HEK293 (cell line): ENCODE results near the gene GMIP.

ENCODE experiments used
- CTCF ChIA-PET: fragments of 350-600 bp; formaldehyde crosslinking; extraction: SDS; loops from one replicate; lab custom pipeline; 2021; ENCODE audit warnings: antibody characterized with exemption; lab: Yijun Ruan, JAX
- POLR2A ChIA-PET: fragments of 300-600 bp; formaldehyde crosslinking; extraction: SDS; loops from one replicate; lab custom pipeline; 2020; ENCODE audit warnings: antibody characterized with exemption, inconsistent platforms; lab: Yijun Ruan, JAX
- H3K27ac ChIP-seq: fragments of 200-500 bp; sonication (Bioruptor generic); 2 replicates; pipeline ENCODE4 v1.5.1; 2014; ENCODE audit warnings: low read depth, low read length, control low read depth, inconsistent platforms; ENCODE audit errors: extremely low read depth
- H3K36me3 ChIP-seq, 2 experiments: fragments of 200-500 bp in 1 of 2; sonication (Bioruptor generic) in 1 of 2; 1 replicate in 1 of 2; 2 replicates in 1 of 2; pipeline ENCODE4 v1.5.1; 2014 to 2017; ENCODE audit warnings: inconsistent platforms in 2 of 2, low read length in 2 of 2; ENCODE audit not compliant: control insufficient read depth in 2 of 2, insufficient read depth in 1 of 2
- H3K4me1 ChIP-seq: fragments of 200-500 bp; sonication (Bioruptor generic); 2 replicates; pipeline ENCODE4 v1.5.1; 2014; ENCODE audit warnings: mild to moderate bottlenecking, low read length, inconsistent platforms; ENCODE audit not compliant: control insufficient read depth, insufficient read depth
- H3K4me3 ChIP-seq: 2 replicates; pipeline ENCODE4 v1.5.1; 2011; ENCODE audit warnings: low read depth, mild to moderate bottlenecking, control low read depth, low read length, moderate library complexity
- H3K9me3 ChIP-seq: fragments of 200-500 bp; sonication (Bioruptor generic); 2 replicates; pipeline ENCODE4 v1.5.1; 2014; ENCODE audit warnings: low read depth, low read length, inconsistent platforms; ENCODE audit not compliant: control insufficient read depth, insufficient read depth
- EGR2 ChIP-seq: fragments of 450-650 bp; formaldehyde crosslinking; IDR thresholded peaks from 2 replicates; pipeline ENCODE4 v1.5.1; 2016; ENCODE audit warnings: low read depth, missing biosample characterization, missing genetic modification characterization
- GLI4 ChIP-seq: fragments of 450-650 bp; formaldehyde crosslinking; IDR thresholded peaks from 2 replicates; pipeline ENCODE4 v1.5.1; 2016; ENCODE audit warnings: missing biosample characterization, missing genetic modification characterization
- HOXC10 ChIP-seq: sonication (generic); formaldehyde crosslinking; IDR thresholded peaks from 2 replicates; pipeline ENCODE4 v1.8.1; 2023; ENCODE audit warnings: mild to moderate bottlenecking, missing genetic modification reagents
- SALL2 ChIP-seq: fragments of 450-650 bp; formaldehyde crosslinking; IDR thresholded peaks from 2 replicates; pipeline ENCODE4 v1.5.0; 2017; ENCODE audit warnings: missing biosample characterization, mild to moderate bottlenecking, missing genetic modification characterization, borderline replicate concordance
- SP2 ChIP-seq: fragments of 450-650 bp; formaldehyde crosslinking; IDR thresholded peaks from 2 replicates; pipeline ENCODE4 v1.5.1; 2016; ENCODE audit warnings: missing biosample characterization, missing genetic modification characterization
- TCF7L2 ChIP-seq: IDR thresholded peaks from 2 replicates; pipeline ENCODE4 v1.6.1; 2011; ENCODE audit warnings: low read depth, mild to moderate bottlenecking, inconsistent platforms, low read length, moderate library complexity, borderline replicate concordance
- TRIM28 ChIP-seq: IDR thresholded peaks from 2 replicates; pipeline ENCODE4 v1.6.1; 2011; ENCODE audit warnings: low read length, control low read depth, borderline replicate concordance
- ZBTB17 ChIP-seq: fragments of 450-650 bp; formaldehyde crosslinking; IDR thresholded peaks from 2 replicates; pipeline ENCODE4 v1.5.1; 2016; ENCODE audit warnings: missing biosample characterization, missing genetic modification characterization
- ZFP69B ChIP-seq: fragments of 450-650 bp; formaldehyde crosslinking; IDR thresholded peaks from 2 replicates; pipeline ENCODE4 v1.5.1; 2016; ENCODE audit warnings: missing biosample characterization, missing genetic modification characterization
- ZNF10 ChIP-seq: fragments of 450-650 bp; formaldehyde crosslinking; IDR thresholded peaks from 2 replicates; pipeline ENCODE4 v1.5.1; 2017; ENCODE audit warnings: missing biosample characterization, missing genetic modification characterization
- ZNF19 ChIP-seq: fragments of 450-650 bp; formaldehyde crosslinking; IDR thresholded peaks from 2 replicates; pipeline ENCODE4; 2016; ENCODE audit warnings: missing biosample characterization, missing genetic modification characterization, low read depth
- ZNF248 ChIP-seq: fragments of 450-650 bp; formaldehyde crosslinking; IDR thresholded peaks from 2 replicates; pipeline ENCODE4 v1.5.1; 2017; ENCODE audit warnings: missing biosample characterization, missing genetic modification characterization
- ZNF266 ChIP-seq: fragments of 450-650 bp; formaldehyde crosslinking; IDR thresholded peaks from 2 replicates; pipeline ENCODE4 v1.5.1; 2016; ENCODE audit warnings: missing biosample characterization, missing genetic modification characterization, low read depth
- ZNF341 ChIP-seq: fragments of 450-650 bp; formaldehyde crosslinking; IDR thresholded peaks from 2 replicates; pipeline ENCODE4; 2016; ENCODE audit warnings: low read depth, missing biosample characterization, missing genetic modification characterization
- ZNF404 ChIP-seq: fragments of 450-650 bp; formaldehyde crosslinking; IDR thresholded peaks from 2 replicates; pipeline ENCODE4 v1.5.1; 2017; ENCODE audit warnings: missing biosample characterization, missing genetic modification characterization
- ZNF416 ChIP-seq: fragments of 450-650 bp; formaldehyde crosslinking; IDR thresholded peaks from 2 replicates; pipeline ENCODE4 v1.5.1; 2016; ENCODE audit warnings: missing biosample characterization, missing genetic modification characterization
- ZNF433 ChIP-seq: fragments of 450-650 bp; formaldehyde crosslinking; IDR thresholded peaks from 2 replicates; pipeline ENCODE4 v1.5.1; 2016; ENCODE audit warnings: missing biosample characterization, missing genetic modification characterization, low read depth
- ZNF529 ChIP-seq: fragments of 450-650 bp; formaldehyde crosslinking; IDR thresholded peaks from 2 replicates; pipeline ENCODE4 v1.5.1; 2017; ENCODE audit warnings: missing genetic modification characterization, missing biosample characterization; ENCODE audit not compliant: insufficient replicate concordance
- ZNF629 ChIP-seq: fragments of 450-650 bp; formaldehyde crosslinking; IDR thresholded peaks from 2 replicates; pipeline ENCODE4 v1.5.1; 2017; ENCODE audit warnings: missing biosample characterization, missing genetic modification characterization
- ZNF785 ChIP-seq: fragments of 450-650 bp; formaldehyde crosslinking; IDR thresholded peaks from 2 replicates; pipeline ENCODE4 v1.5.1; 2016; ENCODE audit warnings: missing biosample characterization, missing genetic modification characterization
- ZNF837 ChIP-seq: fragments of 450-650 bp; formaldehyde crosslinking; IDR thresholded peaks from 2 replicates; pipeline ENCODE4 v1.5.1; 2016; ENCODE audit warnings: missing biosample characterization, missing genetic modification characterization
- ZXDB ChIP-seq: fragments of 450-650 bp; formaldehyde crosslinking; IDR thresholded peaks from 2 replicates; pipeline ENCODE4 v1.5.1; 2016; ENCODE audit warnings: missing biosample characterization, missing genetic modification characterization
- TF ChIP-seq, protein P1 (sequence below): fragments of 450-650 bp; formaldehyde crosslinking; optimal IDR thresholded peaks from 2 replicates; pipeline ENCODE3; 2016; ENCODE audit warnings: missing biosample characterization, mild to moderate bottlenecking, missing genetic modification characterization
- TF ChIP-seq, protein P2 (sequence below): fragments of 450-650 bp; IDR thresholded peaks from 2 replicates; pipeline ENCODE4 v1.5.1; 2018; ENCODE audit warnings: missing biosample characterization, missing genetic modification characterization
- TF ChIP-seq, protein P3 (sequence below): fragments of 450-650 bp; formaldehyde crosslinking; IDR thresholded peaks from 2 replicates; pipeline ENCODE4 v1.5.1; 2016; ENCODE audit warnings: missing biosample characterization, missing genetic modification characterization
- TF ChIP-seq, protein P4 (sequence below): fragments of 450-650 bp; formaldehyde crosslinking; IDR thresholded peaks from 2 replicates; pipeline ENCODE4 v1.5.1; 2016; ENCODE audit warnings: missing biosample characterization, missing genetic modification characterization
- TF ChIP-seq, protein P5 (sequence below): fragments of 450-650 bp; formaldehyde crosslinking; IDR thresholded peaks from 2 replicates; pipeline ENCODE4 v1.5.1; 2017; ENCODE audit warnings: missing biosample characterization, missing genetic modification characterization

The GMIP gene

DNA sequence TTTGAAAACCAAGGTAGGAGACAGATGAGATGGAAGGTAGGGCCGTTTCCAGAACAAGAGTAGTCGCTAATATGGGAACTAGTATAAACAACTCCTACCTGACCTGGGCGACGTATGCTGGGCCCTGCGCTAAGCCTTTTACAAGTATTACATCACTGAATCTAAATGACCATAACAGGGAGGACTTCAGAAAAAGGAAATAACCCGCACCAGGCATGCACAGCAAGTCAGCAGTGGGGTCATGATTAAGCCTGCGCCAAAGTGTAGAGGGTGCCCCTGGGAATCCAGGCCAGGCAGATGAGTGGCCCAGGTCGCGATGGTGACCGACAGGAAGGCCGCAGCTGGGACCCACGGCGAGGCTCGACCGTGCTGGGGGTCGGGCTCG is 19.4 kb upstream of the GMIP start (continued):
- TF ChIP-seq SP2 (tag by site-specific recombination) = no peak

DNA sequence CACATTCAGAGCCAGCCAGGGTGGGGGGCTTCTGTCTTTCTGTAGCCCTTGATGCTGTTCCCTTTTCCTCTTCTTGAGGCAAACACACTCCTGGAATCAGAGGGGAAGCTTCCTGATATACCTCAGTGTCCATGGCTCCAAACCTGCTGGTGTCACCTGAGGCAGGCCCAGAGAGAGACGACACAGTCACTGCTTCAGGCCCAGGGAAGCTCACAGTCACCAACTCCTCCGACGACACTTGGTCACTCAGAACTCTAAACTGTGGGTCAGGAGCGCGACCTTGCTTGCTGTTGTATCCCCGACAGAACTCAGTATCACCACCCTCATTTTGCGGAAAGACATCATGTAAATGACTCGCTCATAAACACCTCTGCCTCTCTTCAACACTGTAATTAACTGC is 18.9 kb upstream of the GMIP start:
- Histone ChIP-seq H3K9me3 (no peaks in the 10 kb centered on the region), H3K36me3 (peaks cover 16 to 41% of the 10 kb centered on the region in 2 experiments; a peak in 2 of 3 replicates), H3K4me3 (peak overlapping the region; percentile 99), H3K4me1 (peaks cover 3% of the 10 kb centered on the region; the same call in 1 of the 2 replicates), H3K27ac (no peak overlapping the region)
- ChIA-PET CTCF (interaction anchor here (1.0 to 1.6 kb wide), 4 partner anchors 9 to 130 kb away, joined by 3 to 8 read pairs (median 4); partner anchors contain the start of gene GMIP), POLR2A (interaction anchor here (0.8 to 2.4 kb wide), 3 partner anchors 9 to 114 kb away, joined by 3 to 10 read pairs (median 3); no protein-coding TSS in a partner anchor)
- TF ChIP-seq ZNF529 (tag by site-specific recombination) = no peak
- TF ChIP-seq ZNF416 (tag by site-specific recombination) = no peak
- TF ChIP-seq ZNF10 (tag by site-specific recombination) = no peak
- no peak for TF ChIP-seq ZNF837 (tag by site-specific recombination)
- TF ChIP-seq ZNF433 = no peak
- TF ChIP-seq ZNF629 = no peak
- TF ChIP-seq SALL2 = no peak
- TF ChIP-seq, protein P1, sequence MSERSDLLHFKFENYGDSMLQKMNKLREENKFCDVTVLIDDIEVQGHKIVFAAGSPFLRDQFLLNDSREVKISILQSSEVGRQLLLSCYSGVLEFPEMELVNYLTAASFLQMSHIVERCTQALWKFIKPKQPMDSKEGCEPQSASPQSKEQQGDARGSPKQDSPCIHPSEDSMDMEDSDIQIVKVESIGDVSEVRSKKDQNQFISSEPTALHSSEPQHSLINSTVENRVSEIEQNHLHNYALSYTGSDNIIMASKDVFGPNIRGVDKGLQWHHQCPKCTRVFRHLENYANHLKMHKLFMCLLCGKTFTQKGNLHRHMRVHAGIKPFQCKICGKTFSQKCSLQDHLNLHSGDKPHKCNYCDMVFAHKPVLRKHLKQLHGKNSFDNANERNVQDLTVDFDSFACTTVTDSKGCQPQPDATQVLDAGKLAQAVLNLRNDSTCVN (tag by site-specific recombination) = no peak
- no peak for TF ChIP-seq EGR2
- TF ChIP-seq, protein P2, sequence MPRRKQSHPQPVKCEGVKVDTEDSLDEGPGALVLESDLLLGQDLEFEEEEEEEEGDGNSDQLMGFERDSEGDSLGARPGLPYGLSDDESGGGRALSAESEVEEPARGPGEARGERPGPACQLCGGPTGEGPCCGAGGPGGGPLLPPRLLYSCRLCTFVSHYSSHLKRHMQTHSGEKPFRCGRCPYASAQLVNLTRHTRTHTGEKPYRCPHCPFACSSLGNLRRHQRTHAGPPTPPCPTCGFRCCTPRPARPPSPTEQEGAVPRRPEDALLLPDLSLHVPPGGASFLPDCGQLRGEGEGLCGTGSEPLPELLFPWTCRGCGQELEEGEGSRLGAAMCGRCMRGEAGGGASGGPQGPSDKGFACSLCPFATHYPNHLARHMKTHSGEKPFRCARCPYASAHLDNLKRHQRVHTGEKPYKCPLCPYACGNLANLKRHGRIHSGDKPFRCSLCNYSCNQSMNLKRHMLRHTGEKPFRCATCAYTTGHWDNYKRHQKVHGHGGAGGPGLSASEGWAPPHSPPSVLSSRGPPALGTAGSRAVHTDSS (tag by site-specific recombination) = no peak
- TF ChIP-seq, protein P3, sequence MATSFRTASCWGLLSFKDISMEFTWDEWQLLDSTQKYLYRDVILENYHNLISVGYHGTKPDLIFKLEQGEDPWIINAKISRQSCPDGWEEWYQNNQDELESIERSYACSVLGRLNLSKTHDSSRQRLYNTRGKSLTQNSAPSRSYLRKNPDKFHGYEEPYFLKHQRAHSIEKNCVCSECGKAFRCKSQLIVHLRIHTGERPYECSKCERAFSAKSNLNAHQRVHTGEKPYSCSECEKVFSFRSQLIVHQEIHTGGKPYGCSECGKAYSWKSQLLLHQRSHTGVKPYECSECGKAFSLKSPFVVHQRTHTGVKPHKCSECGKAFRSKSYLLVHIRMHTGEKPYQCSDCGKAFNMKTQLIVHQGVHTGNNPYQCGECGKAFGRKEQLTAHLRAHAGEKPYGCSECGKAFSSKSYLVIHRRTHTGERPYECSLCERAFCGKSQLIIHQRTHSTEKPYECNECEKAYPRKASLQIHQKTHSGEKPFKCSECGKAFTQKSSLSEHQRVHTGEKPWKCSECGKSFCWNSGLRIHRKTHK (tag by site-specific recombination) = no peak

DNA sequence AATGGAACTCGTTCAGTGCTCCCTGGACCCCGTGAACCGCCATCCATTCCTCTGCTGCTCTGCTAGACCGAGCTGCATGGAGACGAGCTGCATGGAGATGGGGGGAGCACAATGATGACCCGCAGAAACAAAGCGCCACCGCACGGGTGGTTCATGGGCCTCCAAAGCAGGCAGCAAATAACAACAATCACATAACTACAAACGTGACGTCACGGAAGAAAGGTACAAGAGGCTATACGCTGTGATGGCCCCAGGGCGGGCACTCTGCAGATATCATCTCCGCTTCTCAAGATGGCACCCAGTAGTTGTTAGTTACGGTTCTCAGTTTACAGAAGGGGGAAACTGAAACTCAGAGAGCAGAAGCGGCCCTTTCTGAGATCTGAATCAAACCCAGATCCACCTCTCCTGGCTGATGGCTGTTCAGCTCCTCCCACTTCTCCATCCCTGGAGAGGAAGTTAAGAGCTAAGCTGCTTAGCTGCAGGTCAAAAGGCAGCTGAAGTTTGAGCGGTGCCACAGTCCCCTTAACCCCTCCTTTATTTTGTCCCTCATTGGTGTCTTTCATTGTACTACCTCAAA is 18.3 kb upstream of the GMIP start:
- H3K9me3 ChIP-seq = no peaks in the 10 kb centered on the region
- no peak overlapping the region for H3K27ac ChIP-seq
- peak overlapping the region; percentile 99; the same call in 1 of the 2 replicates for H3K4me3 ChIP-seq
- H3K4me1 ChIP-seq = peaks cover 3% of the 10 kb centered on the region; the same call in 1 of the 2 replicates
- POLR2A ChIA-PET = interaction anchor here (0.9 to 2.4 kb wide), 2 partner anchors 9 to 114 kb away, joined by 3 to 10 read pairs; no protein-coding TSS in a partner anchor
- CTCF ChIA-PET = interaction anchor here (1.0 to 1.6 kb wide), 4 partner anchors 8 to 129 kb away, joined by 3 to 8 read pairs (median 4); partner anchors contain the start of gene GMIP
- H3K36me3 ChIP-seq = peaks cover 17 to 47% of the 10 kb centered on the region in 2 experiments; a peak in 2 of 3 replicates
- TF ChIP-seq ZFP69B (tag by site-specific recombination) = no peak
- no peak for TF ChIP-seq GLI4
- no peak for TF ChIP-seq HOXC10 (CRISPR knock-in tag)
- TF ChIP-seq ZXDB (tag by site-specific recombination) = no peak
- TF ChIP-seq ZNF248 (tag by site-specific recombination) = no peak
- no peak for TF ChIP-seq ZNF19
- TF ChIP-seq ZNF341 (tag by site-specific recombination) = 0 out of 2 replicates have a peak, but pooled peaks have one; percentile 15
- no peak for TF ChIP-seq TRIM28
- TF ChIP-seq, protein P4, sequence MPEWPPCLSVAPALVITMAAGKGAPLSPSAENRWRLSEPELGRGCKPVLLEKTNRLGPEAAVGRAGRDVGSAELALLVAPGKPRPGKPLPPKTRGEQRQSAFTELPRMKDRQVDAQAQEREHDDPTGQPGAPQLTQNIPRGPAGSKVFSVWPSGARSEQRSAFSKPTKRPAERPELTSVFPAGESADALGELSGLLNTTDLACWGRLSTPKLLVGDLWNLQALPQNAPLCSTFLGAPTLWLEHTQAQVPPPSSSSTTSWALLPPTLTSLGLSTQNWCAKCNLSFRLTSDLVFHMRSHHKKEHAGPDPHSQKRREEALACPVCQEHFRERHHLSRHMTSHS (tag by site-specific recombination) = no peak
- 0 out of 2 replicates have a peak, but pooled peaks have one; percentile 27 for TF ChIP-seq ZBTB17 (tag by site-specific recombination)
- no peak for TF ChIP-seq SP2 (tag by site-specific recombination)
- no peak for TF ChIP-seq ZNF785
- TF ChIP-seq, protein P5, sequence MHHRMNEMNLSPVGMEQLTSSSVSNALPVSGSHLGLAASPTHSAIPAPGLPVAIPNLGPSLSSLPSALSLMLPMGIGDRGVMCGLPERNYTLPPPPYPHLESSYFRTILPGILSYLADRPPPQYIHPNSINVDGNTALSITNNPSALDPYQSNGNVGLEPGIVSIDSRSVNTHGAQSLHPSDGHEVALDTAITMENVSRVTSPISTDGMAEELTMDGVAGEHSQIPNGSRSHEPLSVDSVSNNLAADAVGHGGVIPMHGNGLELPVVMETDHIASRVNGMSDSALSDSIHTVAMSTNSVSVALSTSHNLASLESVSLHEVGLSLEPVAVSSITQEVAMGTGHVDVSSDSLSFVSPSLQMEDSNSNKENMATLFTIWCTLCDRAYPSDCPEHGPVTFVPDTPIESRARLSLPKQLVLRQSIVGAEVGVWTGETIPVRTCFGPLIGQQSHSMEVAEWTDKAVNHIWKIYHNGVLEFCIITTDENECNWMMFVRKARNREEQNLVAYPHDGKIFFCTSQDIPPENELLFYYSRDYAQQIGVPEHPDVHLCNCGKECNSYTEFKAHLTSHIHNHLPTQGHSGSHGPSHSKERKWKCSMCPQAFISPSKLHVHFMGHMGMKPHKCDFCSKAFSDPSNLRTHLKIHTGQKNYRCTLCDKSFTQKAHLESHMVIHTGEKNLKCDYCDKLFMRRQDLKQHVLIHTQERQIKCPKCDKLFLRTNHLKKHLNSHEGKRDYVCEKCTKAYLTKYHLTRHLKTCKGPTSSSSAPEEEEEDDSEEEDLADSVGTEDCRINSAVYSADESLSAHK (tag by site-specific recombination) = no peak
- TF ChIP-seq ZNF404 = no peak
- TF ChIP-seq TCF7L2 = no peak
- TF ChIP-seq ZNF266 (tag by site-specific recombination) = no peak
